A673 (cell line): ENCODE measurements around the gene C16orf54. TPM values are rescaled to one million over a fixed set of nuclear protein-coding genes. Genes with fewer than 3 reads are reported as not detected.

Experiments
- BruUV-seq: library from RNA; stranded (reverse); fragments of 400-500 nt; replicated peaks from 2 replicates; lab custom pipeline; 2021; lab: Mats Ljungman, UMichigan
- CTCF ChIA-PET: fragments of 300-600 bp; sonication (Branson Sonifier 250); formaldehyde crosslinking; loops from one replicate; lab custom pipeline; 2022; ENCODE audit warnings: antibody characterized with exemption; lab: Charles Lee
- POLR2A ChIA-PET: fragments of 300-600 bp; sonication (Branson Sonifier 250); formaldehyde crosslinking; loops from one replicate; lab custom pipeline; 2022; ENCODE audit warnings: antibody characterized with exemption; ENCODE audit not compliant: low non-redundant PET; lab: Charles Lee
- DNase-seq: peaks from one replicate; pipeline ENCODE4 v3.0.0-alpha.2; 2015; ENCODE audit warnings: low spot score
- H3K27ac ChIP-seq: fragments of 200-600 bp; sonication (generic); 2 replicates; pipeline ENCODE4 v1.5.1; 2016; ENCODE audit warnings: mixed run types, low read depth, mild to moderate bottlenecking, mixed read lengths, antibody characterized with exemption, low read length; ENCODE audit not compliant: poor library complexity, severe bottlenecking
- H3K27me3 ChIP-seq: fragments of 200-600 bp; sonication (generic); replicated peaks from 2 replicates; pipeline ENCODE4 v1.6.1; 2017; ENCODE audit warnings: mixed run types, low read depth, mild to moderate bottlenecking, mixed read lengths, antibody characterized with exemption, low read length; ENCODE audit not compliant: insufficient read depth, poor library complexity
- H3K36me3 ChIP-seq: fragments of 200-600 bp; sonication (generic); 2 replicates; pipeline ENCODE4 v1.6.1; 2016; ENCODE audit warnings: mixed run types, mild to moderate bottlenecking, mixed read lengths, antibody characterized with exemption, low read length; ENCODE audit not compliant: insufficient read depth, poor library complexity, severe bottlenecking
- H3K4me1 ChIP-seq: fragments of 200-600 bp; sonication (generic); 2 replicates; pipeline ENCODE4 v1.6.1; 2017; ENCODE audit warnings: mixed run types, mild to moderate bottlenecking, mixed read lengths, antibody characterized with exemption, low read length; ENCODE audit not compliant: insufficient read depth, poor library complexity, severe bottlenecking
- H3K4me3 ChIP-seq: fragments of 200-600 bp; sonication (generic); 2 replicates; pipeline ENCODE4 v1.5.1; 2016; ENCODE audit warnings: low read depth, mixed run types, mild to moderate bottlenecking, mixed read lengths, low read length; ENCODE audit not compliant: poor library complexity, severe bottlenecking
- H3K9me3 ChIP-seq: fragments of 200-600 bp; sonication (generic); 2 replicates; pipeline ENCODE4 v1.6.1; 2016; ENCODE audit warnings: mixed run types, low read depth, mild to moderate bottlenecking, mixed read lengths, antibody characterized with exemption, low read length; ENCODE audit not compliant: poor library complexity, severe bottlenecking
- CTCF ChIP-seq: fragments of 300-800, 200-600 bp; sonication (generic); conservative IDR thresholded peaks from 2 replicates; pipeline ENCODE4 v1.5.1; 2017; ENCODE audit warnings: low read depth, mild to moderate bottlenecking, antibody characterized with exemption, low read length, moderate library complexity, mixed read lengths
- EZH2 ChIP-seq: fragments of 200-600 bp; sonication (generic); IDR thresholded peaks from 2 replicates; pipeline ENCODE4 v1.6.1; 2017; ENCODE audit warnings: borderline replicate concordance, low read depth, mild to moderate bottlenecking, mixed read lengths, antibody characterized with exemption, low read length; ENCODE audit not compliant: poor library complexity, severe bottlenecking
- intact Hi-C: fragments of 100-400 bp; cut with micrococcal nuclease; formaldehyde crosslinking; loops from one replicate; pipeline ENCODE4 v1.10.0; 2022; ENCODE audit not compliant: unreplicated experiment
- total RNA-seq: library from RNA; stranded (reverse); gene quantifications from 2 replicates; pipeline ENCODE4 v1.2.3, GENCODE V29; 2021

Gene C16orf54
- total RNA-seq, 1 experiment from 2014 or later = not detected

GRCh38 chr16:29791845-29792807 lies 46.3 kb upstream of the C16orf54 start:
- intact Hi-C loops = no loop called here
- DNase-seq = no peak
- ChIA-PET CTCF (interaction anchor here (0.5 kb wide), 1 partner anchor 301 kb away, joined by 4 read pairs; no protein-coding TSS in a partner anchor), POLR2A (no interaction called here)
- Histone ChIP-seq H3K9me3 (no peaks in the 10 kb centered on the region), H3K4me1 (peaks cover 11% of the 10 kb centered on the region), H3K36me3 (peaks cover 30% of the 10 kb centered on the region), H3K27me3 (no peaks in the 10 kb centered on the region), H3K4me3 (peak overlapping the region; percentile 99), H3K27ac (peak overlapping the region; percentile 90)
- TF ChIP-seq EZH2 = no peak
- no peak for TF ChIP-seq CTCF
- BruUV-seq = no TSS peak

- intact Hi-C loops = no loop called here
- peak overlapping the region; percentile 99 for H3K4me3 ChIP-seq
- TF ChIP-seq EZH2 = no peak
- TF ChIP-seq CTCF = no peak
- H3K27ac ChIP-seq = peak overlapping the region; percentile 90
- H3K36me3 ChIP-seq = peaks cover 21% of the 10 kb centered on the region
- H3K9me3 ChIP-seq = no peaks in the 10 kb centered on the region
- DNase-seq = no peak
- peaks cover 11% of the 10 kb centered on the region for H3K4me1 ChIP-seq
- ChIA-PET CTCF (interaction anchor here (0.5 kb wide), 1 partner anchor 302 kb away, joined by 4 read pairs; no protein-coding TSS in a partner anchor), POLR2A (no interaction called here)
- no peaks in the 10 kb centered on the region for H3K27me3 ChIP-seq
- BruUV-seq = TSS peak; percentile 67
Measured at GRCh38 chr16:29790949-29791844, 45.4 kb upstream of the C16orf54 start.

GRCh38 chr16:29790183-29790948 lies 44.6 kb upstream of the C16orf54 start, which contains the start of gene KIF22:
TSS of gene KIF22 (plus strand) at chr16:29790751. CDS start at chr16:29790760, 9 bp downstream.
- BruUV-seq = no TSS peak

More at GRCh38 chr16:29790183-29790948, 44.6 kb upstream of the C16orf54 start, which contains the start of gene KIF22:
- POLR2A ChIA-PET = no interaction called here
- intact Hi-C loops = no loop called here
- TF ChIP-seq EZH2 (no peak), CTCF (peak; percentile 85)
- Histone ChIP-seq H3K36me3 (peaks cover 15% of the 10 kb centered on the region), H3K4me3 (peak within 1 kb of the TSS; percentile 99), H3K4me1 (peaks cover 11% of the 10 kb centered on the region), H3K27me3 (no peaks in the 10 kb centered on the region), H3K27ac (peak within 1 kb of the TSS; percentile 90), H3K9me3 (no peaks in the 10 kb centered on the region)
- CTCF ChIA-PET = interaction anchor here (0.6 to 0.7 kb wide), 2 partner anchors 17 to 185 kb away, joined by 3 read pairs; no protein-coding TSS in a partner anchor
- DNase-seq = peak; percentile 99
